Measurements from ENCODE around the gene ARL6IP5.

ARL6IP5 gene

DNA sequence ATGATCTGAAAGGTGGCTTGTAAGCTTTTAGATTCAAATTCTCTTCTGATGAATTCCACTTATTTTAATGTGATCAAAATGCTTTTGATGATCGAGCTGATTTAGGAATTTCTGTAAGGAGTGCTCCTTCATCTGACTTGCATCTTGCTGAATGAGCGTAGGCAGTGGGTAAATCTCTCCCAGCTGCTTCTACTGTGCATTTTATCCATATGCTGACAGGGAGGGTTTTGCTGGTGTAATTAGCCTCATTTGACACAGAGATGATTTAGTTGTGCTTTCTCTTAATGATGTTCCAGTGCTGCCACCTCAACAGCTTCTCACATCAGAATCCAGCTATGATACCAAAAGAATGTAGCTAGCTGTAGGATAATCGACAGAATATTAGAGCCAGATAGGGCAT is 41.5 kb downstream of the ARL6IP5 start:
- no peaks in the 10 kb centered on the region for H3K36me3 ChIP-seq (ENCODE audit: insufficient read depth, low read length)
- no peak overlapping the region for H3K27ac ChIP-seq
- no peak for DNase-seq (ENCODE audit: low read depth, low spot score)
- H3K4me3 ChIP-seq: no peak overlapping the region
- TF ChIP-seq EZH2 (IDR thresholded peaks at IDR 0.05): no peak
- TF ChIP-seq POLR2AphosphoS5 (IDR thresholded peaks at IDR 0.05; ENCODE audit: borderline replicate concordance, low read depth, low read length): no peak
- TF ChIP-seq FOXP2 (optimal IDR thresholded peaks at IDR 0.05; ENCODE audit: control extremely low read depth, extremely low read length, insufficient read depth): no peak
- H3K9me3 ChIP-seq (ENCODE audit: low read depth, low read length): no peaks in the 10 kb centered on the region
- H3K9ac ChIP-seq (ENCODE audit: insufficient read length): no peak overlapping the region

DNA sequence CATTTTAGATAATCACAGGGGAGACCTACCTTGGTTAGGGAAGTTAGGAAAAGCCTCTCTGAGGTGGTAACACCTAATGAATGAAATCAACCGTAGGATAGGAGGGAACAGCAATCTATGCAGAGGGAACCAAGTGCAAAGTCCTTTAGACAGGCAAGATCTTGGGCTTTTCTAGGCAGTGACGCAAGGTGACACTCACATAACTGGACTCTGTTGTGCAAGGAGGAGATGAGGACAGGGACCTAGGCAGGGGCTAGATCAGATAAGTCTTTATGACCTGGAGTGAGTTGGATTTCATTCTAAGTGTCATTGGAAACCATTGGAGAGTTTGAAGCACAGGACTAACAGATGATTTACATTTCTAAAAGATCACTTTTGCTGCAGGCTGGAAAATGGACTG is 42.3 kb downstream of the ARL6IP5 start:
- Histone ChIP-seq H3K27ac (no peak overlapping the region), H3K9me3 (ENCODE audit: low read depth, low read length) (no peaks in the 10 kb centered on the region), H3K4me3 (no peak overlapping the region), H3K9ac (ENCODE audit: insufficient read length) (no peak overlapping the region), H3K36me3 (ENCODE audit: insufficient read depth, low read length) (no peaks in the 10 kb centered on the region)
- TF ChIP-seq FOXP2 (optimal IDR thresholded peaks at IDR 0.05; ENCODE audit: control extremely low read depth, extremely low read length, insufficient read depth) (no peak), EZH2 (IDR thresholded peaks at IDR 0.05) (no peak)
- no peak for DNase-seq (ENCODE audit: low read depth, low spot score)

DNA sequence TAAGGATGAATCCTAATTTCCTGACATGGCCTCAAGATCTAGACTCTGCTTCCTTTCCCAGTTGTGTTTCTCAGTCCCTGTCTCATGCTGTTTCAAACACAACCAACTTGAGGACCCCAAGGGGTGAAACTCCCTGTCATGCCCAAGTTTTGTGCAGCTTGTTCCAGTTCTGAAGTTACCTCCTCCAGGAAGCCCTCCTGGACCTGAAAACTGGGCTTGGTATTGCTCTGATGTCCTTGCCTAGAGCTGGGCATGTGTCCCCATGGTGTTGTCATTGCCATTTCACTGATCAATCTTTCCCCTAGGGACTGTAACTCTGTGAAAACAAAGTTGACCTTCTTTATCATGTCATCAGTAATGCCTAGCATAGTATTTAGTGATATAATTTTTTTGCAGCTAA is 43.8 kb downstream of the ARL6IP5 start:
- Histone ChIP-seq H3K36me3 (ENCODE audit: insufficient read depth, low read length) (no peaks in the 10 kb centered on the region), H3K4me3 (no peak overlapping the region), H3K9me3 (ENCODE audit: low read depth, low read length) (no peaks in the 10 kb centered on the region), H3K9ac (ENCODE audit: insufficient read length) (no peak overlapping the region), H3K27ac (no peak overlapping the region)
- TF ChIP-seq FOXP2 (optimal IDR thresholded peaks at IDR 0.05; ENCODE audit: control extremely low read depth, extremely low read length, insufficient read depth) (no peak), EZH2 (IDR thresholded peaks at IDR 0.05) (no peak), POLR2AphosphoS5 (IDR thresholded peaks at IDR 0.05; ENCODE audit: borderline replicate concordance, low read depth, low read length) (no peak)
- no peak for DNase-seq (ENCODE audit: low read depth, low spot score)

DNA sequence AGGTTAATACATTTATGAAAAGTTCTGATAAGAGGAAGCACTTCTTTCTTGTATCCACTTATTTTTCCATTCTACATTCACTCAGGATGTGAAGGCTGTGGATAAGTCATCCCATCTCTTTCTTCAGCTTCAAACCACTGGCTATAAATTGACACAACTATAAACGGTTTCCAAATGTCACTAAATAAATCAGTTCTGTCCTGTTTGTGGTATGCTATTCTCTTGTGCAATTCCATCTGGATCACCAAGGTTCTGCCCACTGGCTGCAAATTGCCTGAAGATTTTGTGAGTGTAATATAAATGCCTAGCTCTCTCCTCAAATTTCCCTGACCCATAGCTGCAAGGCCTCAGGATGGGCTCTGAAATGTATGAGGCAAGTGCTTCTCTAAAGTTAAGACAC is 44.8 kb downstream of the ARL6IP5 start:
- H3K27ac ChIP-seq: no peak overlapping the region
- H3K9ac ChIP-seq (ENCODE audit: insufficient read length): no peak overlapping the region
- no peak overlapping the region for H3K4me3 ChIP-seq
- no peak for DNase-seq (ENCODE audit: low read depth, low spot score)
- H3K36me3 ChIP-seq (ENCODE audit: insufficient read depth, low read length): no peaks in the 10 kb centered on the region
- TF ChIP-seq POLR2AphosphoS5 (IDR thresholded peaks at IDR 0.05; ENCODE audit: borderline replicate concordance, low read depth, low read length): no peak
- TF ChIP-seq EZH2 (IDR thresholded peaks at IDR 0.05): no peak
- TF ChIP-seq FOXP2 (optimal IDR thresholded peaks at IDR 0.05; ENCODE audit: control extremely low read depth, extremely low read length, insufficient read depth): no peak
- H3K9me3 ChIP-seq (ENCODE audit: low read depth, low read length): no peaks in the 10 kb centered on the region

DNA sequence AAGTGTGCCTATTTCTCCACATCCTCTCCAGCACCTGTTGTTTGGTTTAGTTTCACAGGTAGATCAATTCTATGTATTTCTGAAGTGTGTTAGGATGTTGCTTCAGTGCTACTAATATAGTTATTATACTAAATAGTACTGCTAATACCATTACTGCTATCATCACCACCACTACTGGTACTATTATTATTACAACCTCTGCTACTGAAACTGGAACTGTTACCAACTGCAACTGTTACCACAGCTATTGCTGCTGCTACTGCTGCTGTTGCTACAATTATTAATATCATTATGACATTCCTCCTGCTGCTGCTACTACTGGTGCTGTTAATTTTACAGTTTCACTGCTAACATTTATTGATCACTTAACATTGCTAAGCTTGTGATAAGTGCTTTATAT is 46.0 kb downstream of the ARL6IP5 start:
- Histone ChIP-seq H3K36me3 (ENCODE audit: insufficient read depth, low read length) (no peaks in the 10 kb centered on the region), H3K9me3 (ENCODE audit: low read depth, low read length) (no peaks in the 10 kb centered on the region), H3K9ac (ENCODE audit: insufficient read length) (no peak overlapping the region), H3K4me3 (no peak overlapping the region), H3K27ac (no peak overlapping the region)
- TF ChIP-seq POLR2AphosphoS5 (IDR thresholded peaks at IDR 0.05; ENCODE audit: borderline replicate concordance, low read depth, low read length) (no peak), FOXP2 (optimal IDR thresholded peaks at IDR 0.05; ENCODE audit: control extremely low read depth, extremely low read length, insufficient read depth) (no peak), EZH2 (IDR thresholded peaks at IDR 0.05) (no peak)
- DNase-seq (ENCODE audit: low read depth, low spot score): no peak

DNA sequence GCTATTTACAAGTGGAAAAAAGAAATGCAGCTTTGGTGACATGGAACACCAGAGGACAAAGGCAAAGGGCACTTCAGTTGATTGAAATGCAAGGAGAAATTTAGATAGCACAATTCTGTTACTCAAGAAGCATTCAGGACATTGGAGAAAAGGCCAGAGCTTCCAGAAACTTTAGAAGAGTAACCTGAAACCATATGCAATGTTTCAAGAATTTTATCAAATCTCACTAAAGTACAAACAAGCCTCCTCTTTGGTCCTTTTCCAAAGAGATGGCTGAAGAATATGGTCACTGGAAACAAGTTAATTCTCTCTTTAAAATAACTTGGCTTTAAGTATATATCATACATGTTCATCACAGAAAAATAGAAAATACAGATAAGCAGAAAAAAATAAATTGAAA is 52.3 kb downstream of the ARL6IP5 start:
- Histone ChIP-seq H3K27ac (no peak overlapping the region), H3K36me3 (ENCODE audit: insufficient read depth, low read length) (no peaks in the 10 kb centered on the region), H3K9me3 (ENCODE audit: low read depth, low read length) (no peaks in the 10 kb centered on the region), H3K9ac (ENCODE audit: insufficient read length) (no peak overlapping the region), H3K4me3 (no peak overlapping the region)
- TF ChIP-seq FOXP2 (optimal IDR thresholded peaks at IDR 0.05; ENCODE audit: control extremely low read depth, extremely low read length, insufficient read depth): no peak
- TF ChIP-seq POLR2AphosphoS5 (IDR thresholded peaks at IDR 0.05; ENCODE audit: borderline replicate concordance, low read depth, low read length): no peak
- no peak for TF ChIP-seq EZH2 (IDR thresholded peaks at IDR 0.05)
- DNase-seq (ENCODE audit: low read depth, low spot score): no peak

DNA sequence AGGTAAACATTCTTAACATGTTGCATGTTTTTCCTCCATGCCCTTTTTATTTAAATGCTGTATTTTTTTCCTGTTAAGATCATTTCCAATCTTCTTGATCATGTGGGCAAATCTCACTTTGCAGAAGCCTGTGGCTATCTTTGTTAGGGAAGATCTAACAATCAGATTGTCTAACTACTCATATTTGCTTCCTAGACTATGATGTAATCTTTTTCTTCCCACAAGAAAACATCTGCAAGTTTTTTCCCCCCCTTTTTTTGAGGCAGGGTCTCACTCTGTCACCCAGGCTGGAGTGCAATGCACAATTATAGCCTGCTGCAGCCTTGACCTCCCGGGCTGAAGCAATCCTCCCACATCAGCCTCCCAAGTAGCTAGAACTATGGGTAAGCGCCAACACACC is 52.7 kb downstream of the ARL6IP5 start:
- Histone ChIP-seq H3K4me3 (no peak overlapping the region), H3K9ac (ENCODE audit: insufficient read length) (no peak overlapping the region), H3K36me3 (ENCODE audit: insufficient read depth, low read length) (no peaks in the 10 kb centered on the region), H3K27ac (no peak overlapping the region), H3K9me3 (ENCODE audit: low read depth, low read length) (no peaks in the 10 kb centered on the region)
- TF ChIP-seq EZH2 (IDR thresholded peaks at IDR 0.05) (no peak), POLR2AphosphoS5 (IDR thresholded peaks at IDR 0.05; ENCODE audit: borderline replicate concordance, low read depth, low read length) (no peak), FOXP2 (optimal IDR thresholded peaks at IDR 0.05; ENCODE audit: control extremely low read depth, extremely low read length, insufficient read depth) (no peak)
- DNase-seq (ENCODE audit: low read depth, low spot score): no peak

DNA sequence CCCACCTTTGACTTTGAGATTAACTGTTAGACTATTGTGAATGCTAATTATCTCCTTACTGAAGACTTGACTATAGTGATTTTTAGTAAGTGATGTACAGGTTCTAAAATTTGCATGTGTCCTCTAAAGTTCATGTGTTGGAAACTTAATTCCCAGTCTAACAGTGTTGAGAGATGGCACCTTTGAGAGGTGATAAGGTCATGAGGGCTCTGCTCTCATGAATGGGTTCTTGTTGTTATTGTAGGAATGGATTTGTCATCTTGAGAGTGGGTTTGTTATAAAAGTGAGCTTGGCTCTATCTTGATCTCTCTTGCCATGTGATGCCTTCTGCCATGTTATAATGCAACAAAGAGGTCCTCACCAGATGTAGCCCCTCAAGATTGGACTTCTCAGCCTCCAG is 56.6 kb downstream of the ARL6IP5 start:
- Histone ChIP-seq H3K9ac (ENCODE audit: insufficient read length) (no peak overlapping the region), H3K4me3 (no peak overlapping the region), H3K9me3 (ENCODE audit: low read depth, low read length) (no peaks in the 10 kb centered on the region), H3K36me3 (ENCODE audit: insufficient read depth, low read length) (no peaks in the 10 kb centered on the region), H3K27ac (no peak overlapping the region)
- DNase-seq (ENCODE audit: low read depth, low spot score): no peak
- TF ChIP-seq POLR2AphosphoS5 (IDR thresholded peaks at IDR 0.05; ENCODE audit: borderline replicate concordance, low read depth, low read length) (no peak), EZH2 (IDR thresholded peaks at IDR 0.05) (no peak), FOXP2 (optimal IDR thresholded peaks at IDR 0.05; ENCODE audit: control extremely low read depth, extremely low read length, insufficient read depth) (no peak)

DNA sequence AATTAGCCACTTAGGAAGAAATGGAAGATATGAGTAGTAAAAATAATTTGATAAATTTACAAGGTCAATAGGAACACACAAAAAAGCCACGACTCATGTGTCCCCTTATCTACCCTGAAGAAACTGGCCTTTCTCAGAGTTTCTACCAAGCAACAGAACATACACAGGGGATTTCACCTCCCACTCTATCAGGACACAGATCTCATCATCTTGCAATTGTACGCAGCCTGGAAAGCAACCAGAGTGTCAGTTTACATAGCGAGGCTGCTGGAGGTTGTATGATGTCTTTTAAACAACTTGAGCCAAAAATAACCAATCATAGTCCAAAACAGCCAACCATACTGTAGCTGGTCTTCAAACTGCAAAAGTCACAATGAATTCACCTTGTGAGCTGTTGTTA is 57.4 kb downstream of the ARL6IP5 start:
- Histone ChIP-seq H3K9me3 (ENCODE audit: low read depth, low read length) (no peaks in the 10 kb centered on the region), H3K27ac (no peak overlapping the region), H3K9ac (ENCODE audit: insufficient read length) (no peak overlapping the region), H3K4me3 (no peak overlapping the region), H3K36me3 (ENCODE audit: insufficient read depth, low read length) (no peaks in the 10 kb centered on the region)
- TF ChIP-seq EZH2 (IDR thresholded peaks at IDR 0.05) (no peak), FOXP2 (optimal IDR thresholded peaks at IDR 0.05; ENCODE audit: control extremely low read depth, extremely low read length, insufficient read depth) (no peak), POLR2AphosphoS5 (IDR thresholded peaks at IDR 0.05; ENCODE audit: borderline replicate concordance, low read depth, low read length) (no peak)
- no peak for DNase-seq (ENCODE audit: low read depth, low spot score)

All from SK-N-MC (cell line).